MM.1S (cell line): ENCODE results near the gene C4A.
"Not testable (repeated sequence)": the region's sequence is repeated elsewhere in the genome, so short reads cannot be mapped to it uniquely, and the experiment has no call there.

Source experiments
- DNase-seq: peaks from one replicate; pipeline ENCODE4 v3.0.0-alpha.2; 2015
- H2AFZ ChIP-seq: fragments of 300-600 bp; sonication (generic); 2 replicates; pipeline ENCODE4 v1.6.0; 2016; ENCODE audit warnings: antibody characterized with exemption, low read length
- H3F3A ChIP-seq: fragments of 300-600 bp; sonication (generic); 2 replicates; pipeline ENCODE4 v1.6.1; 2016; ENCODE audit warnings: mild to moderate bottlenecking, antibody characterized with exemption, low read length, moderate library complexity, mixed read lengths; ENCODE audit not compliant: insufficient read depth
- H3K27ac ChIP-seq: fragments of 300-600 bp; sonication (generic); 2 replicates; pipeline ENCODE4 v1.5.1; 2016; ENCODE audit warnings: mild to moderate bottlenecking, low read length
- H3K27me3 ChIP-seq: fragments of 300-600 bp; sonication (generic); replicated peaks from 2 replicates; pipeline ENCODE4 v1.6.0; 2016; ENCODE audit warnings: low read length; ENCODE audit not compliant: insufficient read depth
- H3K36me3 ChIP-seq: fragments of 300-600 bp; sonication (generic); replicated peaks from 2 replicates; pipeline ENCODE4 v1.6.1; 2016; ENCODE audit warnings: mild to moderate bottlenecking, low read length, mixed read lengths; ENCODE audit not compliant: insufficient read depth
- H3K4me1 ChIP-seq: fragments of 300-600 bp; sonication (generic); 2 replicates; pipeline ENCODE4 v1.6.1; 2016; ENCODE audit warnings: low read length, mixed read lengths
- H3K4me2 ChIP-seq: fragments of 300-600 bp; sonication (generic); 2 replicates; pipeline ENCODE4 v1.6.0; 2016; ENCODE audit warnings: low read depth, low read length
- H3K4me3 ChIP-seq: fragments of 300-600 bp; sonication (generic); 2 replicates; pipeline ENCODE4 v1.5.1; 2016; ENCODE audit warnings: low read length, mixed read lengths
- H3K79me2 ChIP-seq: fragments of 300-600 bp; sonication (generic); 2 replicates; pipeline ENCODE4 v1.6.1; 2016; ENCODE audit warnings: mixed run types, low read length, mixed read lengths
- H3K9ac ChIP-seq: fragments of 300-600 bp; sonication (generic); 2 replicates; pipeline ENCODE4 v1.6.1; 2016; ENCODE audit warnings: low read length, mixed read lengths
- H3K9me2 ChIP-seq: fragments of 300-600 bp; sonication (generic); replicated peaks from 2 replicates; pipeline ENCODE4 v1.6.1; 2016; ENCODE audit warnings: mild to moderate bottlenecking, low read length, mixed read lengths; ENCODE audit not compliant: insufficient read depth
- H3K9me3 ChIP-seq: fragments of 300-600 bp; sonication (generic); replicated peaks from 2 replicates; pipeline ENCODE4 v1.6.1; 2016; ENCODE audit warnings: mild to moderate bottlenecking, low read length, mixed read lengths; ENCODE audit not compliant: insufficient read depth
- H4K20me1 ChIP-seq: fragments of 300-600 bp; sonication (generic); 2 replicates; pipeline ENCODE4 v1.6.1; 2016; ENCODE audit warnings: mild to moderate bottlenecking, low read length, moderate library complexity, mixed read lengths; ENCODE audit not compliant: insufficient read depth
- CTCF ChIP-seq: fragments of 300-600 bp; sonication (generic); IDR thresholded peaks from 2 replicates; pipeline ENCODE4 v1.5.1; 2016; ENCODE audit warnings: antibody characterized with exemption, low read length, mixed read lengths
- EZH2 ChIP-seq: fragments of 300-600 bp; sonication (generic); optimal IDR thresholded peaks from 2 replicates; pipeline ENCODE3; 2017; ENCODE audit warnings: low read depth, mild to moderate bottlenecking, antibody characterized with exemption, low read length, mixed read lengths
- EZH2phosphoT487 ChIP-seq: fragments of 300-600 bp; sonication (generic); IDR thresholded peaks from 2 replicates; pipeline ENCODE4 v1.6.1; 2018; ENCODE audit warnings: antibody characterized with exemption, low read length

Gene C4A

GRCh38 chr6:31979238-31979898 is 2.5 kb upstream of the C4A start:
- Histone ChIP-seq H3K4me2 (no peak overlapping the region), H3K9me2 (no peaks in the 10 kb centered on the region), H3K27ac (no peak overlapping the region), H3K36me3 (no peaks in the 10 kb centered on the region), H3K9ac (no peak overlapping the region), H2AFZ (no peak overlapping the region), H4K20me1 (no peaks in the 10 kb centered on the region), H3K9me3 (no peaks in the 10 kb centered on the region), H3K79me2 (no peaks in the 10 kb centered on the region), H3K4me3 (no peak overlapping the region), H3F3A (no peaks in the 10 kb centered on the region), H3K4me1 (no peaks in the 10 kb centered on the region), H3K27me3 (no peaks in the 10 kb centered on the region)
- no peak for TF ChIP-seq CTCF
- no peak for TF ChIP-seq EZH2
- no peak for TF ChIP-seq EZH2phosphoT487
- peak; percentile 4 for DNase-seq

- H3K9me3 ChIP-seq, H3K27ac ChIP-seq, H3K4me2 ChIP-seq, H3K79me2 ChIP-seq, H3K4me1 ChIP-seq, H3K4me3 ChIP-seq, H3K9ac ChIP-seq, H3F3A ChIP-seq, H3K9me2 ChIP-seq, H3K36me3 ChIP-seq, H4K20me1 ChIP-seq, DNase-seq, H3K27me3 ChIP-seq, H2AFZ ChIP-seq: not testable (repeated sequence)
These were observed 1.5 kb upstream of the C4A start for GRCh38 chr6:31980195-31980876.

- not testable (repeated sequence) for H3K9me3 ChIP-seq, H3K36me3 ChIP-seq, H4K20me1 ChIP-seq, DNase-seq, H2AFZ ChIP-seq, H3K9me2 ChIP-seq, H3K4me1 ChIP-seq, H3K27ac ChIP-seq, H3F3A ChIP-seq, H3K9ac ChIP-seq, H3K4me3 ChIP-seq, H3K4me2 ChIP-seq, H3K79me2 ChIP-seq, H3K27me3 ChIP-seq
These were observed 859 bp upstream of the C4A start for GRCh38 chr6:31980998-31981397.

DNA sequence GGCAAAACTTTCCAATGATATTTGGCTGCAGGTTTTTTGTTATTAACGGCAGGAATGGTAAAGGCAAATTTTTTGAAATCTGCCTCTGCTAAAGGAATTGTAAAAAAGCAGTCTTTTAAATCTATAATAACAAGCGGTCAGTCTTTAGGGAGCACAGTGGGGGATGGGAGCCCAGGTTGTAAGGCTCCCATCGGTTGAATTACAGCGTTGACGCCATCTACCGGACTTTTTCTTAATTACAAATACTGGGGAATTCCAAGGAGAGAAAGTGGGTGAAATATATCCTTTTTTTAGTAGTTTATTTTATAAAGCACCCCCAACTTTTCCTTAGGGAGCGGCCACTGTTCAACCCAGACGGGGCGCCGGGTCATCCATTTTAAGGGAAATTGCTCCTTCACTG is 7.5 kb downstream of the C4A start:
- not testable (repeated sequence) for H3K36me3 ChIP-seq, H3K4me1 ChIP-seq, H3K4me2 ChIP-seq, H3F3A ChIP-seq, H3K9me3 ChIP-seq, DNase-seq, H3K4me3 ChIP-seq, H3K9me2 ChIP-seq, H4K20me1 ChIP-seq, H3K27ac ChIP-seq, H3K79me2 ChIP-seq, H3K27me3 ChIP-seq, H3K9ac ChIP-seq, H2AFZ ChIP-seq

DNA sequence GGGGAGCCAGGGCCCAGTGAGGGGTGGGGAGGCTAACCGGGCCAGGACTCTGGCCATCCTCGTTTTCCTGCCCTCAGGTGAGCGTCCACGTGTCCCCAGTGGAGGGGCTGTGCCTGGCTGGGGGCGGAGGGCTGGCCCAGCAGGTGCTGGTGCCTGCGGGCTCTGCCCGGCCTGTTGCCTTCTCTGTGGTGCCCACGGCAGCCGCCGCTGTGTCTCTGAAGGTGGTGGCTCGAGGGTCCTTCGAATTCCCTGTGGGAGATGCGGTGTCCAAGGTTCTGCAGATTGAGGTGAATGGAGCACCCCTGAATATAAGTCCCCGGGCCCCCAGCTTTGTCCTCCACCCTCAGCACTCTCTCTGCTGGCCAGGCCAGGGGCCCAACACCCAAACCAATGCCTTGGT is 12.6 kb downstream of the C4A start:
- not testable (repeated sequence) for H3K4me3 ChIP-seq, H3K27ac ChIP-seq, H3F3A ChIP-seq, H3K79me2 ChIP-seq, H3K27me3 ChIP-seq, H2AFZ ChIP-seq, DNase-seq, H4K20me1 ChIP-seq, H3K36me3 ChIP-seq, H3K9ac ChIP-seq, H3K4me2 ChIP-seq, H3K4me1 ChIP-seq, H3K9me2 ChIP-seq, H3K9me3 ChIP-seq

DNA sequence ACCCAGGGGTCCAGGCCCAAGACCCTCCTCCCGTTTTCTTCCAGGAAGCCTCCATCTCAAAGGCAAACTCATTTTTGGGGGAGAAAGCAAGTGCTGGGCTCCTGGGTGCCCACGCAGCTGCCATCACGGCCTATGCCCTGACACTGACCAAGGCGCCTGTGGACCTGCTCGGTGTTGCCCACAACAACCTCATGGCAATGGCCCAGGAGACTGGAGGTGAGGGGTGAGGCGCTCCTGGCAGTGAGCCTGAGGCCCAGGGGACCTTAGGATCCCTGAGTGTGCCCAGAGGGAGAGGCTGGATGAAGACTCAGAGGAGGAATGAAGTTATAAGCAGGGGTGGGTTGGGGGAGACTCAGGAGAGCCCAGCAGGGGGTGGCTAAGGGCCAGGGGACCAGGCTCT is 14.5 kb downstream of the C4A start:
- H3K9me3 ChIP-seq, H4K20me1 ChIP-seq, H3K4me3 ChIP-seq, H3K4me2 ChIP-seq, H3F3A ChIP-seq, DNase-seq, H3K9me2 ChIP-seq, H3K36me3 ChIP-seq, H3K27ac ChIP-seq, H3K4me1 ChIP-seq, H3K79me2 ChIP-seq, H3K9ac ChIP-seq, H3K27me3 ChIP-seq, H2AFZ ChIP-seq: not testable (repeated sequence)

- not testable (repeated sequence) for H4K20me1 ChIP-seq, H3K27me3 ChIP-seq, H3K79me2 ChIP-seq, H3K4me1 ChIP-seq, H3K4me2 ChIP-seq, H3K36me3 ChIP-seq, H3F3A ChIP-seq, H3K9me3 ChIP-seq, DNase-seq, H3K4me3 ChIP-seq, H3K9me2 ChIP-seq, H2AFZ ChIP-seq, H3K27ac ChIP-seq, H3K9ac ChIP-seq
These were observed 20.9 kb downstream of the C4A start for GRCh38 chr6:32002546-32003268.
